ENCODE results near the gene SP2. TPM values are rescaled to one million over a fixed set of nuclear protein-coding genes. Genes with fewer than 3 reads are reported as not detected.
A peak's percentile ranks its signal among the peaks of the same experiment; 100 is the strongest.

SP2 gene
- total and polyA plus RNA-seq, 2 of the 13 experiments (the other 11 are each of a cell fraction or from before 2014, with no cell fraction given) = 1.4 to 4.8 TPM

GRCh38 chr17:47883589-47884426, 12.2 kb upstream of the SP2 start:
- BruUV-seq (replicated peaks) = no TSS peak

More at GRCh38 chr17:47883589-47884426, 12.2 kb upstream of the SP2 start:
- WGBS (ENCODE audit: low lambda C conversion rate) = 28% methylated on average over 9 of the region's 9 CpGs
- no peaks in the 10 kb centered on the region for H3K9me3 ChIP-seq (ENCODE audit: low read length)
- in situ Hi-C loops (cut with HindIII; ENCODE audit: extremely low pct_ligation_motif_present, low pct_unique_long_range_greater_than_20kb) = no loop called here
- H3K9ac ChIP-seq (ENCODE audit: insufficient read depth, low read depth, low read length) = no peak overlapping the region
- ATAC-seq (no peak), DNase-seq (ENCODE audit: low spot score) (no peak), FAIRE-seq (no peak)
- POLR2A ChIA-PET = interaction anchor here (1.1 to 3.9 kb wide), 2 partner anchors 12 to 42 kb away, joined by 6 to 36 read pairs; partner anchors contain the start of genes SCRN2 and SP2
- H3K4me1 ChIP-seq (ENCODE audit: insufficient read depth, low read length) = peaks cover 32% of the 10 kb centered on the region
- H3K27ac ChIP-seq (ENCODE audit: extremely low read length, insufficient read depth, low read length) = no peak overlapping the region
- H3K36me3 ChIP-seq (replicated peaks in 1 of 2; ENCODE audit: control insufficient read depth in 1 of 2, insufficient read depth in 2 of 2, low read length in 2 of 2) = no peaks in the 10 kb centered on the region
- no peak overlapping the region for H3K4me3 ChIP-seq (replicated peaks in 1 of 3; ENCODE audit: insufficient read depth in 1 of 3, low read depth in 2 of 3, low read length in 3 of 3)
- TF ChIP-seq PATZ1 (CRISPR knock-in tag; IDR thresholded peaks at IDR 0.05) (0 out of 2 replicates have a peak, but pooled peaks have one; percentile 23), MLXIP (CRISPR knock-in tag; IDR thresholded peaks at IDR 0.05; ENCODE audit: borderline replicate concordance) (no peak)
- CTCF ChIA-PET (ENCODE audit: low intra/inter-chr PET ratio, low total read pairs) = no interaction called here
- H2AFZ ChIP-seq (ENCODE audit: low read length) = no peak overlapping the region
- no peak overlapping the region for H3K4me2 ChIP-seq (ENCODE audit: low read depth, low read length)
- H4K20me1 ChIP-seq (ENCODE audit: insufficient read depth, low read length) = no peaks in the 10 kb centered on the region
- intact Hi-C loops (cut with micrococcal nuclease; ENCODE audit: unreplicated experiment) = no loop called here
- peaks cover 7 to 46% of the 10 kb centered on the region in 2 experiments; a peak in 4 of 5 replicates for H3K27me3 ChIP-seq (ENCODE audit: control insufficient read depth in 1 of 2, insufficient read depth in 2 of 2, low read length in 2 of 2)
- H3K79me2 ChIP-seq (ENCODE audit: insufficient read depth, low read length) = no peaks in the 10 kb centered on the region

Data from HepG2 (cell line).